DND-41 (cell line): ENCODE measurements around the gene PIK3IP1.
"Not testable (repeated sequence)": the region's sequence is repeated elsewhere in the genome, so short reads cannot be mapped to it uniquely, and the experiment has no call there.

ENCODE experiments used
- ATAC-seq: fragments of 200-7000 bp; cut with Tn5 transposase; 3 replicates; pipeline ENCODE4 v1.9.1; 2021; ENCODE audit warnings: low read depth; ENCODE audit not compliant: insufficient read depth
- DNase-seq: peaks from one replicate; pipeline ENCODE4 v3.0.0-alpha.2; 2020
- H2AFZ ChIP-seq: 2 replicates; pipeline ENCODE4 v1.6.0; 2012; ENCODE audit warnings: low read depth, low read length
- H3K27ac ChIP-seq: 2 replicates; pipeline ENCODE4 v1.5.1; 2012; ENCODE audit warnings: low read length, inconsistent platforms
- H3K27me3 ChIP-seq: fragments of 200-600 bp; sonication (generic); 2 replicates; pipeline ENCODE4 v1.6.0; 2012; ENCODE audit warnings: low read length, mild to moderate bottlenecking, inconsistent platforms; ENCODE audit not compliant: insufficient read depth, poor library complexity
- H3K36me3 ChIP-seq: 2 replicates; pipeline ENCODE4 v1.5.1; 2012; ENCODE audit warnings: low read length, inconsistent platforms; ENCODE audit not compliant: insufficient read depth
- H3K4me1 ChIP-seq: 2 replicates; pipeline ENCODE4 v1.5.1; 2012; ENCODE audit warnings: mild to moderate bottlenecking, low read length; ENCODE audit not compliant: insufficient read depth
- H3K4me2 ChIP-seq: 2 replicates; pipeline ENCODE4 v1.6.0; 2012; ENCODE audit warnings: mild to moderate bottlenecking, moderate library complexity, low read length, inconsistent platforms; ENCODE audit not compliant: insufficient read depth
- H3K4me3 ChIP-seq, 2 experiments: fragments of 200-600 bp in 1 of 2; shearing (Covaris generic) in 1 of 2; 2 replicates each; pipeline ENCODE4 v1.5.1; 2012 to 2016; ENCODE audit warnings: inconsistent platforms in 2 of 2, low read length in 2 of 2, mild to moderate bottlenecking in 2 of 2, low read depth in 1 of 2, moderate library complexity in 1 of 2
- H3K79me2 ChIP-seq: 2 replicates; pipeline ENCODE4 v1.6.0; 2012; ENCODE audit warnings: low read length, inconsistent platforms; ENCODE audit not compliant: insufficient read depth
- H3K9ac ChIP-seq: 2 replicates; pipeline ENCODE4 v1.6.0; 2012; ENCODE audit warnings: low read depth, mild to moderate bottlenecking, inconsistent platforms, low read length, moderate library complexity
- H3K9me3 ChIP-seq: 2 replicates; pipeline ENCODE4 v1.5.1; 2012; ENCODE audit warnings: low read length, moderate library complexity, mild to moderate bottlenecking, inconsistent platforms; ENCODE audit not compliant: insufficient read depth, severe bottlenecking
- H4K20me1 ChIP-seq: 2 replicates; pipeline ENCODE4 v1.6.0; 2012; ENCODE audit warnings: low read length; ENCODE audit not compliant: insufficient read depth
- EZH2 ChIP-seq: IDR thresholded peaks from 3 replicates; pipeline ENCODE4 v1.6.1; 2012; ENCODE audit warnings: borderline replicate concordance, low read depth, mild to moderate bottlenecking, moderate library complexity, low read length, inconsistent platforms; ENCODE audit not compliant: severe bottlenecking
- TF ChIP-seq, protein P1 (sequence below): IDR thresholded peaks from 2 replicates; pipeline ENCODE4 v1.5.1; 2012; ENCODE audit warnings: borderline replicate concordance, low read length, moderate library complexity, mild to moderate bottlenecking; ENCODE audit not compliant: poor library complexity, severe bottlenecking; ENCODE audit errors: extremely low read depth

The PIK3IP1 gene

GRCh38 chr22:31246687-31247086 is 45.6 kb downstream of the PIK3IP1 start:
- Histone ChIP-seq H3K36me3 (peaks cover 11% of the 10 kb centered on the region; the same call in 1 of the 2 replicates), H3K9me3 (no peaks in the 10 kb centered on the region), H3K9ac (no peak overlapping the region), H4K20me1 (peaks cover 8% of the 10 kb centered on the region; the same call in 1 of the 2 replicates), H3K27me3 (no peaks in the 10 kb centered on the region), H3K4me1 (peaks cover 21% of the 10 kb centered on the region), H3K4me2 (no peak overlapping the region), H3K27ac (no peak overlapping the region), H3K79me2 (no peaks in the 10 kb centered on the region; the same call in 1 of the 2 replicates), H2AFZ (no peak overlapping the region), H3K4me3 (no peak overlapping the region)
- ATAC-seq (no peak), DNase-seq (no peak)
- TF ChIP-seq EZH2: no peak
- TF ChIP-seq, protein P1, sequence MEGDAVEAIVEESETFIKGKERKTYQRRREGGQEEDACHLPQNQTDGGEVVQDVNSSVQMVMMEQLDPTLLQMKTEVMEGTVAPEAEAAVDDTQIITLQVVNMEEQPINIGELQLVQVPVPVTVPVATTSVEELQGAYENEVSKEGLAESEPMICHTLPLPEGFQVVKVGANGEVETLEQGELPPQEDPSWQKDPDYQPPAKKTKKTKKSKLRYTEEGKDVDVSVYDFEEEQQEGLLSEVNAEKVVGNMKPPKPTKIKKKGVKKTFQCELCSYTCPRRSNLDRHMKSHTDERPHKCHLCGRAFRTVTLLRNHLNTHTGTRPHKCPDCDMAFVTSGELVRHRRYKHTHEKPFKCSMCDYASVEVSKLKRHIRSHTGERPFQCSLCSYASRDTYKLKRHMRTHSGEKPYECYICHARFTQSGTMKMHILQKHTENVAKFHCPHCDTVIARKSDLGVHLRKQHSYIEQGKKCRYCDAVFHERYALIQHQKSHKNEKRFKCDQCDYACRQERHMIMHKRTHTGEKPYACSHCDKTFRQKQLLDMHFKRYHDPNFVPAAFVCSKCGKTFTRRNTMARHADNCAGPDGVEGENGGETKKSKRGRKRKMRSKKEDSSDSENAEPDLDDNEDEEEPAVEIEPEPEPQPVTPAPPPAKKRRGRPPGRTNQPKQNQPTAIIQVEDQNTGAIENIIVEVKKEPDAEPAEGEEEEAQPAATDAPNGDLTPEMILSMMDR: no peak

GRCh38 chr22:31245998-31246397 is 46.3 kb downstream of the PIK3IP1 start:
- not testable (repeated sequence) for H3K4me3 ChIP-seq, H3K27ac ChIP-seq, H3K9me3 ChIP-seq, ATAC-seq, H2AFZ ChIP-seq, H3K4me2 ChIP-seq, H3K27me3 ChIP-seq, H4K20me1 ChIP-seq, H3K79me2 ChIP-seq, H3K9ac ChIP-seq, DNase-seq
- H3K36me3 ChIP-seq: peaks cover 16% of the 10 kb centered on the region
- peaks cover 21% of the 10 kb centered on the region for H3K4me1 ChIP-seq

DNA sequence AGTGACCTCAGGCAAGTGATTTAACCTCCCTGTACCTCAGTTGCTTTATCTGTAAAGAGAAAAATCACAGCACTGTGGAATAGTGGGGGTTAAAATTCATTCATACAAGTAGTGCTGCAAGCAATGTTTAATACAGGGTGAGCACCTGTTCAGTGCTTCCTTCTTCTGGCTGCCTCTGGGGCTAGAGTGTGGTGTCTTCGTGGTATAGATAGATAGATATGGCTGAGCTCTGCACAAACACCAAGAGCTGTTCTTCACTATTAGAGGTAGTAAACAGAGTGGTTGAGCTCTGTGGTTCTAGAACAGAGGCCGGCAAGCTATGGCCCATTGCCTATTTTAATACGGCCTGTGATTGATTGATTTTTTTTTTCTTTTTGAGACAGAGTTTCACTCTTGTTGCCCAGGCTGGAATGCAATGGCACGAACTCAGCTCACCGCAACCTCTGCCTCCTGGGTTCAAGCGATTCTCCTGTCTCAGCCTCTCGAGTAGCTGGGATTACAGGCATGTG is 47.3 kb downstream of the PIK3IP1 start:
- TF ChIP-seq EZH2: no peak
- no peak overlapping the region for H2AFZ ChIP-seq
- no peak overlapping the region for H3K4me3 ChIP-seq
- peaks cover 21% of the 10 kb centered on the region for H3K4me1 ChIP-seq
- H3K9ac ChIP-seq: no peak overlapping the region
- DNase-seq (no peak), ATAC-seq (0 out of 3 replicates have a peak, but pooled peaks have one; percentile 27)
- H3K36me3 ChIP-seq: peaks cover 19% of the 10 kb centered on the region
- H3K27me3 ChIP-seq: no peaks in the 10 kb centered on the region
- no peaks in the 10 kb centered on the region; the same call in 1 of the 2 replicates for H3K79me2 ChIP-seq
- H4K20me1 ChIP-seq: peaks cover 12% of the 10 kb centered on the region; the same call in 1 of the 2 replicates
- no peaks in the 10 kb centered on the region for H3K9me3 ChIP-seq
- H3K4me2 ChIP-seq: no peak overlapping the region
- no peak overlapping the region for H3K27ac ChIP-seq

GRCh38 chr22:31244046-31244942 is 48.0 kb downstream of the PIK3IP1 start:
- H3K9me3 ChIP-seq: no peaks in the 10 kb centered on the region
- H2AFZ ChIP-seq: no peak overlapping the region
- no peak overlapping the region for H3K27ac ChIP-seq
- no peak for DNase-seq
- TF ChIP-seq EZH2: no peak
- TF ChIP-seq, protein P1: no peak
- no peak overlapping the region for H3K4me2 ChIP-seq
- peaks cover 21% of the 10 kb centered on the region for H3K4me1 ChIP-seq
- H3K9ac ChIP-seq: no peak overlapping the region
- H3K36me3 ChIP-seq: peaks cover 19% of the 10 kb centered on the region
- no peak overlapping the region for H3K4me3 ChIP-seq
- no peak for ATAC-seq
- peaks cover 15% of the 10 kb centered on the region for H4K20me1 ChIP-seq
- H3K27me3 ChIP-seq: no peaks in the 10 kb centered on the region
- no peaks in the 10 kb centered on the region; the same call in 1 of the 2 replicates for H3K79me2 ChIP-seq
